Colonic mucosa (tissue), 4 donors: Measurements from ENCODE around the gene KRT8. TPM values are rescaled to one million over a fixed set of nuclear protein-coding genes. Genes with fewer than 3 reads are reported as not detected.

Source experiments
- DNase-seq: peaks from one replicate; pipeline ENCODE4 v3.0.0-alpha.2; 2020
- H3K27ac ChIP-seq: fragments of 200-600 bp; one replicate; pipeline ENCODE4 v1.8.0; 2021
- H3K27me3 ChIP-seq: fragments of 200-600 bp; one replicate; pipeline ENCODE4 v1.8.0; 2021
- H3K36me3 ChIP-seq: fragments of 200-600 bp; one replicate; pipeline ENCODE4 v1.8.0; 2021
- H3K4me1 ChIP-seq: fragments of 200-600 bp; one replicate; pipeline ENCODE4 v1.8.0; 2021; ENCODE audit warnings: mild to moderate bottlenecking
- H3K4me3 ChIP-seq: fragments of 200-600 bp; one replicate; pipeline ENCODE4 v1.8.0; 2021
- H3K9ac ChIP-seq, 2 donors: one replicate each; pipeline ENCODE4 v1.7.0; 2013; ENCODE audit warnings: control low read depth in 2 of 2, low read depth in 2 of 2, low read length in 2 of 2
- H3K9me3 ChIP-seq: fragments of 200-600 bp; one replicate; pipeline ENCODE4 v1.8.0; 2021
- intact Hi-C: fragments of 100-400 bp; cut with DNase I; formaldehyde crosslinking; loops from one replicate; pipeline ENCODE4 v1.14.1; 2022
- total RNA-seq, 2 donors: library from RNA; stranded (reverse); fragmentation: NEBNext Ultra II Directional in 1 of 2; extraction: Animal tissue kit (Norgen Biotek cat#: 25700) in 1 of 2; gene quantifications; one replicate each; pipeline ENCODE4 v1.2.1, GENCODE V29; 2021
- TF ChIP-seq, protein P1 (sequence below): fragments of 200-600 bp; IDR thresholded peaks from one replicate; pipeline ENCODE4 v1.8.0; 2022; ENCODE audit warnings: antibody characterized with exemption, mild to moderate bottlenecking
- donor health status: healthy.
- donor health status: DM: no; HTN: no; CAD: no.
- donor health status: DM: no; HTN: no; CAD: no.

KRT8 gene
- total RNA-seq, 2 donors from 2014 or later: 4,207 to 4,597 TPM

DNA sequence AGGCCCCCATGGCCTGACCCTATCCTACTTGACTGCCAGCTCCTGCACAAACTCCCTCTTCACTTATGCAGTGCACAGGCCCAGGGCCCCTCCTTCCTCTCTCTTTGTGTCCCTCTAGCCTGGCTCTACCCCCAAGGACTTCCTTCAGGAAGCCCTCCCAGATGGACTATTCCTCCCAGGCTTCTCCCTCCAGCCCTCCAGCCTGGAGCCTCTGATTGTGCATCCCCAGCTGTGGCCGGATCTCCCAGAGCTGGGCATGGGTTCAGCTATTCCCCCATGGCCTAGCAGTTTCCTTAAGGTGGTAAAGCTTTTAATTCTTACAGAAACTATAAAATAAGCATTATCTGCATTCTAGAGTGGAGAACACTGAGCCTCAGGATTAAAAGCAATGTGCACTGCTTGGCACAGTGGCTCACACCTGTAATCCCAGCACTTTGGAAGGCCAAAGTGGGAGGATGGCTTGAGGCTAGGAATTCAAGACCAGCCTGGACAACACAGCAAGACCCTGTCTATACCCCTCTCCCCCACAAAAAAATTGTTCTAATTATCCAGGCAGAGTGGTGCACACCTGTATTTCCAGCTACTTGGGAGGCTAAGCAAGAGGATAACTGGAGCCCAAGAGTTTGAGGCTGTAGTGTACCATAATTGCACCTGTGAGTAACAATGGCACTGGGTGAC lies 16.8 kb upstream of the KRT8 start:
- Histone ChIP-seq H3K27ac (no peak overlapping the region), H3K9me3 (no peaks in the 10 kb centered on the region), H3K4me3 (no peak overlapping the region), H3K4me1 (peaks cover 12% of the 10 kb centered on the region), H3K27me3 (no peaks in the 10 kb centered on the region), H3K9ac (no peak overlapping the region), H3K36me3 (no peaks in the 10 kb centered on the region)
- DNase-seq: no peak
- TF ChIP-seq, protein P1, sequence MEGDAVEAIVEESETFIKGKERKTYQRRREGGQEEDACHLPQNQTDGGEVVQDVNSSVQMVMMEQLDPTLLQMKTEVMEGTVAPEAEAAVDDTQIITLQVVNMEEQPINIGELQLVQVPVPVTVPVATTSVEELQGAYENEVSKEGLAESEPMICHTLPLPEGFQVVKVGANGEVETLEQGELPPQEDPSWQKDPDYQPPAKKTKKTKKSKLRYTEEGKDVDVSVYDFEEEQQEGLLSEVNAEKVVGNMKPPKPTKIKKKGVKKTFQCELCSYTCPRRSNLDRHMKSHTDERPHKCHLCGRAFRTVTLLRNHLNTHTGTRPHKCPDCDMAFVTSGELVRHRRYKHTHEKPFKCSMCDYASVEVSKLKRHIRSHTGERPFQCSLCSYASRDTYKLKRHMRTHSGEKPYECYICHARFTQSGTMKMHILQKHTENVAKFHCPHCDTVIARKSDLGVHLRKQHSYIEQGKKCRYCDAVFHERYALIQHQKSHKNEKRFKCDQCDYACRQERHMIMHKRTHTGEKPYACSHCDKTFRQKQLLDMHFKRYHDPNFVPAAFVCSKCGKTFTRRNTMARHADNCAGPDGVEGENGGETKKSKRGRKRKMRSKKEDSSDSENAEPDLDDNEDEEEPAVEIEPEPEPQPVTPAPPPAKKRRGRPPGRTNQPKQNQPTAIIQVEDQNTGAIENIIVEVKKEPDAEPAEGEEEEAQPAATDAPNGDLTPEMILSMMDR: no peak
- intact Hi-C loops: no loop called here

DNA sequence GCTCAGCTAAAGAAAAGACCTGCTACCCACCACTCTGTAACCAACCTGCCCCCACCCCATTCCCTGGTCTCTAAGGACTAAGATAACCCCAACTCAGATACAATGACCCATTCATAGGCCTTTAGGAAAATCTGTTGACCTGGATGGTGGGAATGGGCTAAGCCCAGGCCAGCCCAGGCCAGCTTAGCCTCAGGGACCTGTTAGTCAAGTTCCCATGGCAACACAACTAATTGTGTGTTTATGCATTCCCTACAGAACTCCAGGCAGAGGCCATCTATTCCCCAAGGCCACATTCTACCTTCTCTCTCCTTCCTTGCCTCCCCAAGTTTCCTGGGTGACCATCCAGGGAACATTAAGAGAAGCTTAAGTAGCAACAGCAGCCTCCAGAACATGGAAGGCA lies 16.1 kb upstream of the KRT8 start:
- Histone ChIP-seq H3K27ac (no peak overlapping the region), H3K9ac (peak overlapping the region in 1 of 2 donors; percentile 26), H3K27me3 (no peaks in the 10 kb centered on the region), H3K36me3 (no peaks in the 10 kb centered on the region), H3K4me3 (no peak overlapping the region), H3K9me3 (no peaks in the 10 kb centered on the region), H3K4me1 (peaks cover 12% of the 10 kb centered on the region)
- intact Hi-C loops: no loop called here
- TF ChIP-seq, protein P1: no peak
- DNase-seq: no peak

DNA sequence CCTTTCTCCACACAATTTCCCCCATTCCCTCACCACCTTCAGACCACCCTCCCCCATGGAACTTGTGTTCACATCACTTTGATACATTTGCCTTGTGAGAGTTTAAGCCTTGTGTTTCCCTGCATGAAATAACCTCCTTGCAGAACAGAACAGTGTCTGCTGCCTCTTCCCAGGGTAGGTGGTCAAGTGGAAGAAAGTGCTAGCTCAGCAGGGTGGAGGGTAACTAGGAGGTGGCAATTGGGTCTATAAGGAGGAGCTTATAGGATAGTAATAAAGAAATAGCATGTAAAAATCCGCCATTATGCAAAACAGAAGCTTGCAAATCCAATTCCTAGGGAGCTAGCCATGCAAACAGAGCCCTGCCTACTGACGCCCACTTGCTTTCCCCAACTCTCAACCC lies 13.9 kb upstream of the KRT8 start:
- DNase-seq: no peak
- no peaks in the 10 kb centered on the region for H3K9me3 ChIP-seq
- H3K4me1 ChIP-seq: peaks cover 18% of the 10 kb centered on the region
- H3K36me3 ChIP-seq: no peaks in the 10 kb centered on the region
- H3K9ac ChIP-seq: peak overlapping the region in 1 of 2 donors; percentile 34
- no peak overlapping the region for H3K4me3 ChIP-seq
- intact Hi-C loops: no loop called here
- no peaks in the 10 kb centered on the region for H3K27me3 ChIP-seq
- no peak overlapping the region for H3K27ac ChIP-seq
- TF ChIP-seq, protein P1: no peak

DNA sequence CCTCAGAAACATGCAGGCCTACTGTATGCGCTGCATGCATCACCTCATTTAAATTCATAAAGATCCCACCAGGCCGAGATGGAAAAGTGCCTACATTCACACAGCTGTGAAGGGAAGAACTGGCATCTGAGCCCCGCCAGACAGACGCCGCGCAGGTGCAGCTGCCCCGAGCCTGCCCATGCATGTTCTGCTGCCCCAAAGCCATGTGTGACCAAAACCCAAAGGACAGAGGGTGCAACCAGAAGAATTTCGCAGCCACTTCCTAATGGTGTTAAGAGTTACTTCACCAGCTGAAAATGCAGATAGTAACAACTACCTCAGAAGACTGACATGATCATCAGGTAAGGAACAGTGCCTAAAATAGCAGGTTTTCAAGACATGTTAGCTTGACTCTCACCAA lies 13.5 kb upstream of the KRT8 start:
- intact Hi-C loops: no loop called here
- peaks cover 17% of the 10 kb centered on the region for H3K4me1 ChIP-seq
- TF ChIP-seq, protein P1: no peak

DNA sequence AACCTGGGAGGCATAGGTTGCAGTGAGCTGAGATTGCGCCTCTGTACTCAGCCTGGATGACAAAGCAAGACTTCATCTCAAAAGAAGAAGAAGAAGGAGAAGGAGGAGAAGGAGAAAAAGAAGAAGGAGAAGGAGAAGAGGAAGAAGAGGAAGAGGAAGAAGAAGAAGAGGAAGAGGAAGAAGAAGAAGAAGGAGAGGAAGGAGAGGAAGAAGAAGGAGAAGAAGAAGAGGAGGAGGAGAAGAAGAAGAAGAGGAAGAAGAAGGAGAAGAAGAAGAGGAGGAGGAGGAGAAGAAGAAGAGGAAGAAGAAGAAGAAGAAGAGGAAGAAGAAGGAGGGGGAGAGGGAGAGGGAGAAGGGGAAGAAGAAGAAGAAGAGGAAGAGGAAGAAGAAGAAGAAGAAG lies 12.9 kb upstream of the KRT8 start:
- intact Hi-C loops: no loop called here
- Histone ChIP-seq H3K9me3 (no peaks in the 10 kb centered on the region), H3K27ac (no peak overlapping the region), H3K27me3 (no peaks in the 10 kb centered on the region), H3K36me3 (no peaks in the 10 kb centered on the region), H3K9ac (no peak overlapping the region), H3K4me1 (peaks cover 17% of the 10 kb centered on the region), H3K4me3 (no peak overlapping the region)
- no peak for DNase-seq
- TF ChIP-seq, protein P1: no peak

More for the DNA sequence above, 13.5 kb upstream of the KRT8 start:
- Histone ChIP-seq H3K9ac (peak overlapping the region in 1 of 2 donors; percentile 34), H3K27me3 (no peaks in the 10 kb centered on the region), H3K4me3 (no peak overlapping the region), H3K9me3 (no peaks in the 10 kb centered on the region), H3K27ac (no peak overlapping the region), H3K36me3 (no peaks in the 10 kb centered on the region)
- no peak for DNase-seq
